Bronchial epithelial cell (primary cell): ENCODE data around the gene KDM3A. TPM values are rescaled to one million over a fixed set of nuclear protein-coding genes. Genes with fewer than 3 reads are reported as not detected.

Experiments used
- DNase-seq: peaks from one replicate; pipeline ENCODE4 v3.0.0-alpha.2; 2010; ENCODE audit warnings: low read depth
- FAIRE-seq: peaks from 2 replicates; lab custom pipeline; 2011; peaks lifted over from hg19 to GRCh38; lab: Jason Lieb, UNC
- H3K27me3 ChIP-seq: 2 replicates; pipeline ENCODE4 v1.5.1; 2011; ENCODE audit warnings: low read length; ENCODE audit not compliant: control insufficient read depth, insufficient read depth
- H3K36me3 ChIP-seq: 2 replicates; pipeline ENCODE4 v1.5.1; 2011; ENCODE audit warnings: low read length; ENCODE audit not compliant: control insufficient read depth, insufficient read depth
- H3K4me3 ChIP-seq: 2 replicates; pipeline ENCODE4 v1.5.1; 2011; ENCODE audit warnings: mild to moderate bottlenecking, low read depth, low read length, control low read depth
- total RNA-seq: library from RNA; depleted of rRNA; stranded (reverse); fragments of >200 nt; gene quantifications from 2 replicates; pipeline ENCODE4 v1.2.1, GENCODE V29; 2014
- TF ChIP-seq, protein P1 (sequence below): IDR thresholded peaks from 2 replicates; pipeline ENCODE4 v1.5.1; 2011; ENCODE audit warnings: mild to moderate bottlenecking, moderate library complexity, low read length, control low read depth, inconsistent platforms; ENCODE audit not compliant: insufficient read depth, severe bottlenecking

The KDM3A gene
- total RNA-seq, 1 donor from 2014 or later = 27.4 TPM

GRCh38 chr2:86499326-86499725, 58.2 kb downstream of the KDM3A start:
- peak; percentile 46 for DNase-seq
- TF ChIP-seq, protein P1, sequence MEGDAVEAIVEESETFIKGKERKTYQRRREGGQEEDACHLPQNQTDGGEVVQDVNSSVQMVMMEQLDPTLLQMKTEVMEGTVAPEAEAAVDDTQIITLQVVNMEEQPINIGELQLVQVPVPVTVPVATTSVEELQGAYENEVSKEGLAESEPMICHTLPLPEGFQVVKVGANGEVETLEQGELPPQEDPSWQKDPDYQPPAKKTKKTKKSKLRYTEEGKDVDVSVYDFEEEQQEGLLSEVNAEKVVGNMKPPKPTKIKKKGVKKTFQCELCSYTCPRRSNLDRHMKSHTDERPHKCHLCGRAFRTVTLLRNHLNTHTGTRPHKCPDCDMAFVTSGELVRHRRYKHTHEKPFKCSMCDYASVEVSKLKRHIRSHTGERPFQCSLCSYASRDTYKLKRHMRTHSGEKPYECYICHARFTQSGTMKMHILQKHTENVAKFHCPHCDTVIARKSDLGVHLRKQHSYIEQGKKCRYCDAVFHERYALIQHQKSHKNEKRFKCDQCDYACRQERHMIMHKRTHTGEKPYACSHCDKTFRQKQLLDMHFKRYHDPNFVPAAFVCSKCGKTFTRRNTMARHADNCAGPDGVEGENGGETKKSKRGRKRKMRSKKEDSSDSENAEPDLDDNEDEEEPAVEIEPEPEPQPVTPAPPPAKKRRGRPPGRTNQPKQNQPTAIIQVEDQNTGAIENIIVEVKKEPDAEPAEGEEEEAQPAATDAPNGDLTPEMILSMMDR = no peak
- no peak for FAIRE-seq
- H3K27me3 ChIP-seq = no peaks in the 10 kb centered on the region
- peaks cover 5% of the 10 kb centered on the region for H3K36me3 ChIP-seq
- H3K4me3 ChIP-seq = no peak overlapping the region

DNA sequence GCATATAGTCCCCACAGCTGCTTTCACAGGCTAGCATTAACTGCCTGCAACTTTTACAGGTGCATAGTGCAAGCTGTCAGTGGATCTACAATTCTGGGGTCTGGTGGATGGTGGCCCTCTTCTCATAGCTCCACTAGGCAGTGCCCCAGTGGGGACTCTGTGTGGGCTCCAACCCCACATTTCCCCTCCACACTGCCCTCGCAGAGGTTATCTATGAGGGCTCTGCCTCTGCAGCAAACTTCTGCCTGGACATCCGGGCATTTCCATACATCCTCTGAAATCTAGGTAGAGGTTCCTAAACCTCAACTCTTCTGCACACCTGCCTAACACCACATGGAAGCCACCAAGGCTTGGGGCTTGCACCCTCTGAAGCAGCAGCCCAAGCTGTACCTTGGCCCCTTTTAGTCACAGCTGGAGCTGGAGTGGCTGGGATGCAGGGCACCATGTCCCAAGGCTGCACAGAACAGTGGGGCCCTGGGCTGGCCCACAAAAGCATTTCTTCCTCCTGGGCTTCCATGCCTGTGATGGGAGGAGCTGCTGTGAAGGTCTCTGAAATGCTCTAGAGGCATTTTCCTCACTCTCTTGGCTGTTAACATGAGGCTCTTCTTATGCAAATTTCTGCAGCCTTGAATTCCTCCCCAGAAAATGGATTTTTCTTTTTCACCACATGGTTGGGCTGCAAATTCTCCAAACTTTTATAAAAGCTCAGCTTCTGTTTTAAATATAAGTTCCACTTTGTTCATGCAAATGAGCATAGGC, 59.3 kb downstream of the KDM3A start:
- no peaks in the 10 kb centered on the region for H3K27me3 ChIP-seq
- no peak overlapping the region for H3K4me3 ChIP-seq
- FAIRE-seq (no peak), DNase-seq (no peak)
- TF ChIP-seq, protein P1 = no peak
- peaks cover 8% of the 10 kb centered on the region for H3K36me3 ChIP-seq

DNA sequence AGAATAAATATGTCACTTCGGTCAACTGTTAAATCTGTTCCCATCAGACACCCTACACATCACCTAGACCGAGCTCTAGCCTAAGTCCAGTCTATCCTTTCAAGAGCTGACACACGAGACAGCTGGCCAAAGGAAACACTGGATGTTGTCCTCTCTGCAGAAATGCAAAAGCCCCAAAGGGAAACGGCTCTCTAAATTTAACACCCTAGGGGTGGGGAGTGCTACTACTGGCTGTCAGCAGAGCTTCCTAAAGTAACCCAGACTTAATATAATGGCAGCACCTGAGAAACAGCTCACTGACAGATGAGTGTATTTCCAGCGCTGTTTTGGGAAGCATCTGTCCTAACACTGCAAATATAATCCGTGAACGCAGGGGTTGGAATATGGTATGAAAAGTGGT, 66.4 kb downstream of the KDM3A start:
- H3K27me3 ChIP-seq = no peaks in the 10 kb centered on the region
- TF ChIP-seq, protein P1 = no peak
- H3K36me3 ChIP-seq = peaks cover 17% of the 10 kb centered on the region
- FAIRE-seq = no peak
- no peak for DNase-seq
- H3K4me3 ChIP-seq = no peak overlapping the region

DNA sequence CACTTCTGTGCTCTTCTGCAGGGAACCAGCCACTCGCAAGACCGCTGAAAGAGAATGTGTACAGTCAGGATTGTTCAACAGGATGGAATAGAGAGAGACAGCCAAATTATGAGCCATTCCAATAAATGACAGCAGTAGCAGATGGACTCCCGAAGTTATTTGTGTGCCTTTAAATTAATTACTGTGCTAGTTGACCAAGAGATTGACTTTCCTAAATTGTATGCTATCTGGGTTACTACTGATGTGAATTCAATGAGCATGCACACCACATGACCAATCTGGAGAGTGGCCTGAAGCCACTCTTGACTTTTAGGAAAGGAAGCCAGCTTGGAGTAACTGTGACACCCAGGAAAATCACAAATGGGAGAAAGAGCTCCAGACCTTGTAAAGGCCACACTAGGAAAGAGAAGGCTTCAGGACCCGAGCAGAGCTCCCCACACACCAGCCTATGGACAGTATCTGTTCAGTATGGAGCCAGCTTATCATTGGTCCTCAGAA, 69.3 kb downstream of the KDM3A start:
- FAIRE-seq (peak; percentile 92), DNase-seq (no peak)
- H3K36me3 ChIP-seq = peaks cover 12% of the 10 kb centered on the region
- H3K4me3 ChIP-seq = no peak overlapping the region
- no peaks in the 10 kb centered on the region for H3K27me3 ChIP-seq
- TF ChIP-seq, protein P1 = no peak

GRCh38 chr2:86512034-86512433, 70.9 kb downstream of the KDM3A start:
- peak; percentile 29 for DNase-seq
- Histone ChIP-seq H3K36me3 (peaks cover 9% of the 10 kb centered on the region), H3K4me3 (no peak overlapping the region), H3K27me3 (no peaks in the 10 kb centered on the region)
- peak; percentile 7 for FAIRE-seq
- TF ChIP-seq, protein P1 = no peak
